HG03342 (cell line): ENCODE results near the gene ANKMY1.

Experiments
- ATAC-seq: cut with Tn5 transposase; IDR thresholded peaks from one replicate; pipeline ENCODE4 v1.9.1; 2021; ENCODE audit warnings: mild to moderate bottlenecking, moderate library complexity; ENCODE audit not compliant: unreplicated experiment

ANKMY1 gene, protein sequence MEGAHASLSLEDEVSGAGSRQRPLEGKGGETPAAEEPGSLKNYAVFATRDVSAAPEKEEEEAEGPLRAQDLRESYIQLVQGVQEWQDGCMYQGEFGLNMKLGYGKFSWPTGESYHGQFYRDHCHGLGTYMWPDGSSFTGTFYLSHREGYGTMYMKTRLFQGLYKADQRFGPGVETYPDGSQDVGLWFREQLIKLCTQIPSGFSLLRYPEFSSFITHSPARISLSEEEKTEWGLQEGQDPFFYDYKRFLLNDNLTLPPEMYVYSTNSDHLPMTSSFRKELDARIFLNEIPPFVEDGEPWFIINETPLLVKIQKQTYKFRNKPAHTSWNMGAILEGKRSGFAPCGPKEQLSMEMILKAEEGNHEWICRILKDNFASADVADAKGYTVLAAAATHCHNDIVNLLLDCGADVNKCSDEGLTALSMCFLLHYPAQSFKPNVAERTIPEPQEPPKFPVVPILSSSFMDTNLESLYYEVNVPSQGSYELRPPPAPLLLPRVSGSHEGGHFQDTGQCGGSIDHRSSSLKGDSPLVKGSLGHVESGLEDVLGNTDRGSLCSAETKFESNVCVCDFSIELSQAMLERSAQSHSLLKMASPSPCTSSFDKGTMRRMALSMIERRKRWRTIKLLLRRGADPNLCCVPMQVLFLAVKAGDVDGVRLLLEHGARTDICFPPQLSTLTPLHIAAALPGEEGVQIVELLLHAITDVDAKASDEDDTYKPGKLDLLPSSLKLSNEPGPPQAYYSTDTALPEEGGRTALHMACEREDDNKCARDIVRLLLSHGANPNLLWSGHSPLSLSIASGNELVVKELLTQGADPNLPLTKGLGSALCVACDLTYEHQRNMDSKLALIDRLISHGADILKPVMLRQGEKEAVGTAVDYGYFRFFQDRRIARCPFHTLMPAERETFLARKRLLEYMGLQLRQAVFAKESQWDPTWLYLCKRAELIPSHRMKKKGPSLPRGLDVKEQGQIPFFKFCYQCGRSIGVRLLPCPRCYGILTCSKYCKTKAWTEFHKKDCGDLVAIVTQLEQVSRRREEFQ

DNA sequence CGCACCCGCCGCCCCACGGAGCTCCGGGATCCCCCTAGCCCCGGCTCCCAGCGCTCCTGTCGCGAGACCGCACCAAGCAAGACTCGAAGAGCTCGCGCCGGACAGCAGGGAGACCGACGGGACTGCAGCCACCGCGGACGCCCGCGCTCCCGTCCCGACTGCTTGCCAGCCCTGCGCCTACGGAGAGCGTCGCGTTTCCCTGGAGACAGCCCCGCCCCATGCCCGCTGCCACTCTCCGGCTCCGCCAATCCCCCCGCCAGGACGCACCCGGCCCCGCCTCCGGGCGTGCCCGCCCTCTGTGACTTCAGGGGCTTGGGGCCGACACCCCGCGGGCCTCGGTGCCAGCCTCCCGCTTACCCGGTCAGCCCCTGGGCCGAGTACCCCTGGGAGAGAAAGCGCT lies at the start of gene ANKMY1:
TSS of gene ANKMY1 (minus strand) at position 181 of the 400 bp plus-strand sequence. CDS start 653 bp downstream, outside the sequence.
- ATAC-seq = no peak

GRCh38 chr2:240605867-240606743 lies 48.3 kb upstream of the ANKMY1 start:
- no peak for ATAC-seq

GRCh38 chr2:240604939-240605716 lies 47.3 kb upstream of the ANKMY1 start:
- no peak for ATAC-seq

- ATAC-seq = no peak
Measured at GRCh38 chr2:240604291-240604938, 46.6 kb upstream of the ANKMY1 start.

DNA sequence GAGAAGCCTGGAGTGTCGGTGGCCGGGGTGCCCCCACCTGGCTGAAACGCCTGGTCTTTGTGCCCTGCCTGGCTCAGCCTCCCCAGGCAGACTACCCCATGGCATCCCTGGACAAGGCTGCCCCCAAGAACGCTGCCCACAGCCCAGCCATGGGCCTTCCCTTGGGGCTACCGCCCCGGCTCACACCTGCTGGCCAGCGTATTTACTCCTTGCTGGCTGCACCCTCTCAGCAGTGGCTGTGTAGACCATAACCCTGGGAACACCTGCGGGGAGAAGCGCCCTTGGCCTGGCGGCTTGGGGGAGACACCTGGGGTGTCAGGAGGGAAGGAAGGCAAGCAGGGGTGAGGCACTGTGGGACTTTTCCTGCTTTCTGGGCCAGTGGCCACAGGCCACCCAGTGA lies 46.1 kb upstream of the ANKMY1 start:
- no peak for ATAC-seq

GRCh38 chr2:240603081-240603835 lies 45.5 kb upstream of the ANKMY1 start:
- ATAC-seq = no peak

GRCh38 chr2:240602266-240603050 lies 44.7 kb upstream of the ANKMY1 start:
- ATAC-seq = no peak

DNA sequence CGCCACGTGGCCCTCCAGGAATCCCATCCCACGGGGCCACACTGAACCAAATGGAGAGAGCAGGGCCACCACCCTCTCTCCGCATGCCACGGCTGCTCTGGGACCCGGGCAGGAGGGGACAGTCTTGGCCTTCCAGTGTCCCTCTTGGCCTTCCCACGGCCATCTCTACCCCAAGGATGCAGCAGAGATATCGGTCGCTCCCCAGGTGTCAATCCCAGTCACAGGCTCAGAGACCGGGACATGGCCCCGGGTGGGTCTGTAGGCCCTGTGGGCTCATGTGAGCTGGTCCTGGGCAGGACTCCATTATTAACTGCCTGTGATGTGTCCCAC lies 44.0 kb upstream of the ANKMY1 start:
- no peak for ATAC-seq

DNA sequence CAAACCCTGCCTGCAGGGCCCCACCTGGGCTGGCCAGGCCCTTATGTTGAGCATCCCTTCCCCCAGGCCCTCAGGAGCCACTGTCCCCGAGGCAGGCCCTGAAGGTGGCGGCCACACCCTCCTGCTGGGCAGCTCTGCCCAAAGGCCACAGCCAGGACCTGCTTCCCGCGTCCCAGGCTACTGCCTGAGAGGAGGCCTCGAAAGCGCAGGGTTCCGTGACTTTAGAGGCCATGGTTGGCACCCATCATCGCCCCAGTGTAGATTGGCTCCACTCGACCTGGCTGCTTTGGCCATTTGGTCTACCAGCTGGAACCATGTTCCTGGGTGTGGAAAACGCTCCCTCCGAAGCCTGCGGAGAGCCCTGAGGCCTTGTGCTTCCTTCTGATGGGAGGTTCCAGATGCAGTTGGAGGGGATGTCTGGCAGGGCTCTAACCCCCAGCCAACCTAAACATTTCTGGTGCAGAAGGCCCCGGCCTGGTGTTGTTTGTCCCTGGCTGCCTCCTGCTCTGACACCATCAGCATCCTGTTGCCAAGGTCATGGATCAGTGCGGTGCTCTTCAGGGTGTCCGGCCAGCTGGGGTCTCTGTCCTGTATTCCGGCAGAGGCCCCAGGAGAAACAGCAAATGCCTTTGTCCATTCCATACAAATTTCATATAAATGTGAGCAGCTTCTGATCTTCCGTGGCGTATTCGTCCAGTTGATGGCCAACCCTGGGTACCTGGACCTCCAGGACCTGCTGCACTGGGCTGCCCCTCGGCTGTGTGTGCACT lies 43.5 kb upstream of the ANKMY1 start:
- ATAC-seq = no peak

GRCh38 chr2:240600451-240600961 lies 42.7 kb upstream of the ANKMY1 start:
- no peak for ATAC-seq

GRCh38 chr2:240599141-240599583 lies 41.4 kb upstream of the ANKMY1 start:
- ATAC-seq = no peak

DNA sequence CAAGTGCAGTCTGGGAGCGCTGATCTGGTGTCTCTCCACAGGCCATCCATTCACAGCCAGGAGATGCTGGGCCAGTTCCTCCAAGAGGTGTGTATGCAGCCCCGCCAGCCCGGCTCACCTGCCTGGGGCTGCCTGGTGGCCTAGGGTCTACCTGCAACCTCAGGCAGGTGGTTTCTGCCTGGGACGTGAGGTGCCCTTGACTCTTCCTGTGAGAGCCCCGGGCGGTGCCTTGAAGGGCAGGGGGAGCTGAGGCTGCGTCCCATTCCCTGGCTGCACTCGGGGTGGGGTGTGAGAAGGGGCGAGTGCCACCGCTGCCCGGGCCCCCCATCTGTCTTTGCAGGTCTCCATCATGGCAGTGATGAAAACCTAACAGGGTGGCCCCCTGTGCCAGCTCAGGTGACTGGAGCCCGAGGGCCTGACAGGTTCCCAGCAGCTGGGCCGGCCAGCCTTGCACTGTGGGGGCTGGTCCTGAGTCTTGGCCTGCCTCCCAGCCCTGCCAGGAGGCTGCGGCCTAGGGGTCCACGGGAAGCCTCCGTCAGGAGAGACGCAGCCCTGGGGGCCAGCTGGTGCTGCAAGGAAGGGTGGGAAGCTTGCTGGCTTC lies 40.6 kb upstream of the ANKMY1 start:
- no peak for ATAC-seq

DNA sequence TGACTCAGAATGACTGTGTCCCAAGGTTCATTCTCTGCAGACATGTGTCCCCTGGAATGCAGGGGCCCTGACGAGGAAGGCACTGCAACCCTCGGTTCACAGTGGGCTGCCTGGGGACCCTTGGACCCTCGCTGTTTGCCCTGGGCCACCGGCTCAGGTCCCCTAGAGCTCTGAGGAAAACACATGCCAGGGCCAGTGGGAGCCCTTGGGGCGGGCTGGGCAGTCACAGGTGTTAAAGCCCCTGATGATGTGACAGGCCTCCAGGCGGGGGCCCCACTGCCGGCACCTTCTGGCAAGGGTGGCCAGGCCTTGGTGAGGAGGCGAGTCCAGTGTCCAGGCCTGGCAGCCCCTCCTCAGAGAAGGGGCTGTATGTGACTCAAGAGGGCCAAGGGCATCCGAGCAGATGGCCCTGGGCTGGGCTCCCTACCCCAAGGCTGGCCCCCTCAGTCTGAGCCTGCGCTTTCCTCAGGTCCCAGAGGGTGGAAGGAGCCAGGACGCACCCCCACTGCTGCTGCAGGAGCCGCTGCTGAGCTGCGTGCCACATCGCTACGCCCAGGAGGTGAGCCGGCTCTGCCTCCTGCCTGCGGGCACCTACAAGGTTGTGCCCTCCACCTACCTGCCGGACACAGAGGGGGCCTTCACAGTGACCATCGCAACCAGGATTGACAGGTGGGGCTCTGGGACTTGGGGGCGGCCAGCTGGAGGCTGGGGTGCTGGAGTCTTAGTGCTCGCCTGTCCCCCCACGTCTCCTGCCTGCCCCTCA lies 39.8 kb upstream of the ANKMY1 start:
- ATAC-seq = no peak

GRCh38 chr2:240597054-240597418 lies 39.2 kb upstream of the ANKMY1 start:
- ATAC-seq = no peak

DNA sequence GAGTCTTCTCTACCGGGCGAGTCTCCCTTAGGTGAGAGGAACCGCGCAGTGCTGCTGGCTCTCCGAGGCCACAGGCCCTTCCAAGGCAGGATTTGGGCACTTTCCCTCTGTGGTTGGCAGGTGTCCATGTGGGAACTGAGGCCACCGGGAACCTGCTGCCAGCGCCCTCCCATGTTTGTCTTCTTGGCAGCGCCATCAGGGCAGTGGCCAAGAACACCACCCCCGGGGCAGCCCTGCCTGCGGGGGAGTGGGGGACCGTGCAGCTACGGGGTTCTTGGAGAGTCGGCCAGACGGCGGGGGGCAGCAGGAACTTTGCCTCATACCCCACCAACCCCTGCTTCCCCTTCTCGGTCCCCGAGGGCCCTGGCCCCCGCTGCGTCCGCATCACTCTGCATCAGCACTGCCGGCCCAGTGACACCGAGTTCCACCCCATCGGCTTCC lies 38.7 kb upstream of the ANKMY1 start:
- ATAC-seq = no peak

DNA sequence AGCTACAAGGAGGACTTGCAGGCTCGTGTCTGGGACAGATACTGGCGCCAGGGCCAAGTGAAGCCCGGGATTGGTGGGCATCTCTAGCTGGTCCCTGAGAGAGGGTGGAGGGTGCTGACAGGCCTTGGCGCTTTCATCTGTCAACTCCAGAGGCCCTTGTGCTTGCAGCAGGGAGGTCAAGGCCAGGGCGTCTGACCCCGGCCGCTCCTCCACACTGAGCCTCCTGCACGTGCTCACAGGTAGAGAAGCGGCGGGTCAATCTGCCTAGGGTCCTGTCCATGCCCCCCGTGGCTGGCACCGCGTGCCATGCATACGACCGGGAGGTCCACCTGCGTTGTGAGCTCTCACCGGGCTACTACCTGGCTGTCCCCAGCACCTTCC lies 38.3 kb upstream of the ANKMY1 start:
- no peak for ATAC-seq
